CD8-positive, alpha-beta memory T cell (primary cell): ENCODE measurements around the gene OPCML. TPM values are rescaled to one million over a fixed set of nuclear protein-coding genes. Genes with fewer than 3 reads are reported as not detected.

Experiments
- CTCF ChIA-PET: fragments of 350-600 bp; sonication (Branson Sonifier 250); formaldehyde crosslinking; loops from one replicate; lab custom pipeline; 2021; ENCODE audit warnings: antibody characterized with exemption; lab: Charles Lee
- POLR2A ChIA-PET: fragments of 350-600 bp; sonication (Branson Sonifier 250); formaldehyde crosslinking; loops from one replicate; lab custom pipeline; 2021; ENCODE audit warnings: antibody characterized with exemption; lab: Charles Lee
- DNase-seq, 5 donors: peaks; one replicate each; pipeline versions ENCODE4 v3.0.0 to v3.0.0-alpha.2; 2020 to 2022; ENCODE audit warnings: mixed read lengths in 1 of 5
- H3K27ac ChIP-seq: one replicate; pipeline ENCODE4 v1.7.0; 2013; ENCODE audit warnings: low read depth, mild to moderate bottlenecking, low read length, moderate library complexity
- H3K27me3 ChIP-seq: 2 replicates; pipeline ENCODE4 v1.7.0; 2013; ENCODE audit warnings: low read length, mild to moderate bottlenecking; ENCODE audit not compliant: insufficient read depth, poor library complexity, severe bottlenecking
- H3K36me3 ChIP-seq: 2 replicates; pipeline ENCODE4 v1.7.0; 2013; ENCODE audit warnings: mild to moderate bottlenecking, low read length, moderate library complexity; ENCODE audit not compliant: insufficient read depth
- H3K4me1 ChIP-seq: 2 replicates; pipeline ENCODE4 v1.7.0; 2013; ENCODE audit warnings: mild to moderate bottlenecking, low read length, moderate library complexity; ENCODE audit not compliant: insufficient read depth
- H3K4me3 ChIP-seq: 2 replicates; pipeline ENCODE4 v1.7.0; 2013; ENCODE audit warnings: mild to moderate bottlenecking, low read length
- H3K9me3 ChIP-seq: 2 replicates; pipeline ENCODE4 v1.7.0; 2013; ENCODE audit warnings: mild to moderate bottlenecking, low read length
- H3K27ac Mint-ChIP-seq, 8 donors: one replicate each; pipeline ENCODE4 v1.8.0; 2020 to 2021; ENCODE audit warnings: mixed read lengths in 8 of 8, mild to moderate bottlenecking in 6 of 8, inconsistent platforms in 3 of 8, moderate library complexity in 3 of 8
- H3K27me3 Mint-ChIP-seq, 2 donors: one replicate each; pipeline ENCODE4 v1.8.0; 2020 to 2021; ENCODE audit warnings: mixed read lengths in 2 of 2, mild to moderate bottlenecking in 1 of 2, moderate library complexity in 1 of 2
- H3K36me3 Mint-ChIP-seq, 3 donors: one replicate each; pipeline ENCODE4 v1.8.0; 2020 to 2021; ENCODE audit warnings: mixed read lengths in 3 of 3, inconsistent platforms in 1 of 3, mild to moderate bottlenecking in 1 of 3
- H3K4me1 Mint-ChIP-seq, 3 donors: one replicate each; pipeline ENCODE4 v1.8.0; 2020 to 2021; ENCODE audit warnings: mixed read lengths in 3 of 3, inconsistent platforms in 1 of 3, mild to moderate bottlenecking in 1 of 3
- H3K4me3 Mint-ChIP-seq, 7 donors: one replicate each; pipeline ENCODE4 v1.8.0; 2020 to 2021; ENCODE audit warnings: mixed read lengths in 7 of 7, mild to moderate bottlenecking in 6 of 7, moderate library complexity in 4 of 7, inconsistent platforms in 2 of 7
- H3K9me3 Mint-ChIP-seq, 5 donors: one replicate each; pipeline ENCODE4 v1.8.0; 2020 to 2022; ENCODE audit warnings: mixed read lengths in 5 of 5, mild to moderate bottlenecking in 3 of 5, moderate library complexity in 2 of 5, inconsistent platforms in 1 of 5
- polyA plus RNA-seq: library from polyadenylated mRNA; unstranded; fragments of 300-500 nt; fragmentation: Illumina TruSeq; gene quantifications from one replicate; pipeline ENCODE4 v1.2.3, GENCODE V29; 2021
- total RNA-seq, 2 experiments: library from RNA; stranded (reverse); gene quantifications; one replicate each; pipeline ENCODE4 v1.2.3, GENCODE V29; 2021

Gene OPCML
- total and polyA plus RNA-seq, 3 experiments from 2014 or later, result not detected

DNA sequence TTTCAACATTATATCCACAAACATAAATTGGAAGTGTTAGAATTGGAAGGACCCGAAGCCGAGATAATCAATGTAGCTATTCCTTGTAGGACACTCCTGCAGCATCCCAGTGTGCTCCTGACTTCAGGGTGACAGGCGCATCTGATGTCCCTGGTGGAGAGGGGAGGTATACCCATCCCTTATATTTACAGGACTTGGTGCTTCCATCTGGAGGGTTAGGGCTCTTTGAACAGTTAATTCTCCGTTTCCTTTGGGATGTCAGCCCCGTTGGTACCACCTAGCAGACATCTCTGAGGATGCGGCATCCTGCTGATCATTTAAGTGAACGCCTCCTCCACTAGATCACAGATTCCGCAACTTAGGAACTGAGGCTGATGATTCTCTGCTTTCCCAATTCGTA lies 451.3 kb downstream of the OPCML start:
- no peak overlapping the region for H3K4me3 ChIP-seq
- no peaks in the 10 kb centered on the region for H3K9me3 ChIP-seq
- no peak for DNase-seq
- no peak overlapping the region for H3K4me3 Mint-ChIP-seq
- no peaks in the 10 kb centered on the region for H3K4me1 ChIP-seq
- ChIA-PET CTCF (no interaction called here), POLR2A (no interaction called here)
- H3K4me1 Mint-ChIP-seq, result peaks cover 0 to 8% (median 5%) of the 10 kb centered on the region in 3 donors
- no peaks in the 10 kb centered on the region for H3K36me3 ChIP-seq
- H3K36me3 Mint-ChIP-seq, result no peaks in the 10 kb centered on the region
- H3K27ac ChIP-seq, result no peak overlapping the region
- peaks cover 0 to 8% (median 3%) of the 10 kb centered on the region in 5 donors for H3K9me3 Mint-ChIP-seq
- peaks cover 19 to 34% of the 10 kb centered on the region in 2 donors for H3K27me3 Mint-ChIP-seq
- no peak overlapping the region for H3K27ac Mint-ChIP-seq
- H3K27me3 ChIP-seq, result peaks cover 10% of the 10 kb centered on the region

DNA sequence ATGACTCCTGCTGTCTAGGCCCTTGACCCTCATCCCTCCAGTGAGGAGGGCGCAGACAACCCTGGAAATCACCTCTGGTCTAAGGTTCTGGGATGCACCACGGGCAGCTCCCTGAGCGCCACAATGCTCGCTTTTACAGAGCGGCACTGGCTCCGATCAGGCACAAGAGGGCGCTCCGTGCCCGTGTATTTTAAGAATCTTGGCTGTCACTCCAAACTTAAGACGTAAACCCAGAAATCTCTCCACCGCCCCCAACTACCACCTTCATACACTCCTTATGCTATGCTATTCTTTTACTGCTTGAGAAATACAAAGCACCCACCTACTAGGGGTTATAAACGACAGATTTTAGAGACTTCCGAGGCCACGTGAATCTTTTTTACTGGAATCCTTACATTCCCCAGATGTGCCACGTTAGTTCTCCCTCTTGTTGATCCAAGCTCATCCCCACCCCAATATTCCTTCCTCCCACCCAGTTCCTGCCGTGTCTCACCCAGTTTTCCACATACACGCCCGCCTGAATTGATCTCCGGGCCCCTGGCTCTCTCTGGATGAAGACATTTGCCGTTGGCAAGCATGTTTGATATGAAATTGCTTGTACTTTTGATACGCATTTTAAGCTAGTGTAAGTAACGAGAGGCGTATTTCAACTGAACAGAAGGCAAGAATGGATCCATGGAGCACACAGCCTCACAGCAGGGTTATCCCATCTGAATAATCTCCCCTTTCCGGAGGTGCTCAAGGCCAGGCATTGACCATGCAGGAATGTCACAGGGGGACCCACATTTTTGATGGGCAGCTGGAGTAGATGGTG lies 453.5 kb downstream of the OPCML start:
- peaks cover 0 to 4% (median 0%) of the 10 kb centered on the region in 5 donors for H3K9me3 Mint-ChIP-seq

DNA sequence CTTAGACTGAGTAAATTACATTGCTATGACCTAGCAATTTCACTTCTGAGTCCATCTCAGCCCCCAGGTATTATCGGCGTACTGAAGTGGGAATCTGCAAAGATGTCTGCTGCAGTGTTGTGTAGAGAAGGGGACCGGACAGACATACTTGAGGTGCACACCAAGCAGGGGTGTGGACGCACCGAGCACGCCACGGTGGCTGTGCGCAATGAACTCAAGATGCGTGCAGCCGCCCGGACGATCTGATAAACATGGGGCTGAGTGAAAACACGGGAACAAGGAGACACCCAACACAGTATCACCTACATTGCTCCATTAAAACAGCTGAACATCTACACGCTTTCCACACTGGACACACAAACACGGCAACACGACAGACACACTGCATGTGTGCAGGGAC lies 454.3 kb downstream of the OPCML start:
- no peaks in the 10 kb centered on the region for H3K36me3 Mint-ChIP-seq
- peaks cover 0 to 4% (median 0%) of the 10 kb centered on the region in 5 donors for H3K9me3 Mint-ChIP-seq
- H3K4me3 ChIP-seq, result no peak overlapping the region
- no peaks in the 10 kb centered on the region for H3K4me1 ChIP-seq
- H3K4me3 Mint-ChIP-seq, result no peak overlapping the region
- H3K36me3 ChIP-seq, result no peaks in the 10 kb centered on the region
- CTCF ChIA-PET, result no interaction called here
- no peak overlapping the region for H3K27ac Mint-ChIP-seq
- no peaks in the 10 kb centered on the region for H3K4me1 Mint-ChIP-seq
- no peaks in the 10 kb centered on the region for H3K27me3 ChIP-seq
- H3K27ac ChIP-seq, result no peak overlapping the region
- POLR2A ChIA-PET, result no interaction called here
- DNase-seq, result no peak
- H3K9me3 ChIP-seq, result no peaks in the 10 kb centered on the region
- H3K27me3 Mint-ChIP-seq, result peaks cover 1 to 12% of the 10 kb centered on the region in 2 donors

More for the DNA sequence above, 453.5 kb downstream of the OPCML start:
- Mint-ChIP-seq H3K4me3 (no peak overlapping the region), H3K27me3 (peaks cover 6 to 16% of the 10 kb centered on the region in 2 donors), H3K4me1 (peaks cover 0 to 4% (median 2%) of the 10 kb centered on the region in 3 donors), H3K36me3 (no peaks in the 10 kb centered on the region), H3K27ac (no peak overlapping the region)
- no peaks in the 10 kb centered on the region for H3K36me3 ChIP-seq
- ChIA-PET POLR2A (no interaction called here), CTCF (no interaction called here)
- no peaks in the 10 kb centered on the region for H3K9me3 ChIP-seq
- no peak overlapping the region for H3K27ac ChIP-seq
- no peak overlapping the region for H3K4me3 ChIP-seq
- no peaks in the 10 kb centered on the region for H3K4me1 ChIP-seq
- H3K27me3 ChIP-seq, result peaks cover 3% of the 10 kb centered on the region
- DNase-seq, result no peak

DNA sequence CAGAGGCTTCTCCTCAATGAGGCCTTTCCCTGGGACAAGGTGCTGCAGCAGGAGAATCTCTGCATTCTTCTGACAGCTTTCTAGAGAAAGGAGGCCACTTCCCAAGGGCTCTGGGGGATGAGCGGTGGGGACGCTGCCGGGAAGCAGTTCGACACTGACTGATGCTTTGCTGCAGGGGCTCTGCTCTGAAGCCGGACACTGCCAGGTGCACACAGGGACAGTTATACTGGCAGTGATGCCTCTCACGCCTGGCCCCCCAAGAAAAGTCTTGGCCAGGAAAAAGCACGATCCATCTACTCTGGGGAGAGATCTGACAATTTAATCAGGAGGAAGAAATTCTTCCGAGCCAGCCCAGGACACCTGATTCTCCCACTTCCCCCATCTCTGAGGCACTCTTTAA lies 456.9 kb downstream of the OPCML start:
- Histone ChIP-seq H3K4me1 (no peaks in the 10 kb centered on the region), H3K36me3 (no peaks in the 10 kb centered on the region), H3K9me3 (no peaks in the 10 kb centered on the region), H3K4me3 (no peak overlapping the region), H3K27me3 (no peaks in the 10 kb centered on the region), H3K27ac (no peak overlapping the region)
- DNase-seq, result no peak
- Mint-ChIP-seq H3K4me1 (no peaks in the 10 kb centered on the region), H3K9me3 (peaks cover 0 to 5% (median 3%) of the 10 kb centered on the region in 5 donors), H3K27me3 (peaks cover 1 to 18% of the 10 kb centered on the region in 2 donors), H3K4me3 (no peak overlapping the region), H3K27ac (no peak overlapping the region), H3K36me3 (no peaks in the 10 kb centered on the region)
- ChIA-PET POLR2A (no interaction called here), CTCF (no interaction called here)

DNA sequence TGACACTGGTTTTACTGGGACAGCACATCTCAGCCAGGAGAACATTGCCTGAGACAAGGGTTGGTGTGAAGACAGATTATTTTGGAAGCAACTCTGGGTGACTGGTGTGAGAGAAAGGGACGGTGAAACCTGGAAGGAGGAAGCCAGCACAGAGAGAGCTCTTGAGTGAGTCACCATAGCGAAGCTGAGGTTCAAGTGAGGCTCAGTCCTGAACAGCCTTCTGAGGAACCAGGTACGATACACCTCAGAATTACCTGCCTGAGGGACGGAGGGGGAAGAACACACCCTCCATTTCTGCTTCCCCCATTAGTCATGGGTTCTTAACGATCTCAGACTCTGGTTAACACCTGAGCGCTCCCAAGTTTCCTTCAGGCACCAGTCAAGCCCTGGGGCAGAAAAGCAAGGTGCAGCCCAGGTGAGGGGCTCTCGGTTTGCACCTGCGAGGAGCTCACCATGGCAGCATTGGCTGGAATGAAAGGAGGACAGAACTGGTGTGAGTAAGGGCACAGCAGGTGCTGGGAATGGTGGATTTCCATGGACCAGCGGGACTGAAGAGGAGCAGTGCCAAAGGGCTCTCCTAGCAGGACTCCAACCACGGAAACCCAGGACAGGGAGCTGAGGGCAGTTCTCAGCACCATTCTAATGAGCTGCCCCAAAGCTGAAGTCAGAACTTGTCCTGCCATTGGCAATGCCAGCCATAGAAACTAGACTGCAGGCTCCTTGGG lies 459.3 kb downstream of the OPCML start:
- ChIA-PET POLR2A (no interaction called here), CTCF (no interaction called here)
- Mint-ChIP-seq H3K9me3 (peaks cover 0 to 7% (median 0%) of the 10 kb centered on the region in 5 donors), H3K4me1 (no peaks in the 10 kb centered on the region), H3K27ac (no peak overlapping the region), H3K27me3 (peaks cover 4 to 12% of the 10 kb centered on the region in 2 donors), H3K36me3 (no peaks in the 10 kb centered on the region), H3K4me3 (no peak overlapping the region)
- DNase-seq, result no peak
- no peaks in the 10 kb centered on the region for H3K4me1 ChIP-seq
- H3K9me3 ChIP-seq, result no peaks in the 10 kb centered on the region
- no peak overlapping the region for H3K27ac ChIP-seq
- H3K27me3 ChIP-seq, result no peaks in the 10 kb centered on the region
- no peaks in the 10 kb centered on the region for H3K36me3 ChIP-seq
- no peak overlapping the region for H3K4me3 ChIP-seq

DNA sequence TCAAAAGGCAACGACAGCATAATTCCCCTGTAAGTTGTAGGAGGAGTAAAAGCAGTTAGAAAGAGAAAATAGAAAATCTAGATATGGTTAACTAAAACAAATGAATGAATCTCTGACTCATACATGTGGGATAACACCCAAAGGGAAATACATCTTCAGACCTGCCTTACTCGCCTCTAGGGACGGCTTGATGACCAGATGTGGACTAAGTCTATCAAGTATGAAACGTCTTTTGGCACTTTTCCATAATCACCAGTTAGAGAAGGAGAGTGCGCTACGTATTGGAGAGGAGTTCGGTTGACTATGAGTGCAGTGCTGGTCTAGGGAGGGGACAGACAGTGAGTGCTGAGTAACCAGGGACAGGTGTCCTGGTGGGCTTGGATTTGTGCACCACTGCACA lies 459.9 kb downstream of the OPCML start:
- no peaks in the 10 kb centered on the region for H3K36me3 ChIP-seq
- Mint-ChIP-seq H3K4me1 (no peaks in the 10 kb centered on the region), H3K27ac (no peak overlapping the region), H3K9me3 (peaks cover 0 to 7% (median 0%) of the 10 kb centered on the region in 5 donors), H3K27me3 (peaks cover 4 to 6% of the 10 kb centered on the region in 2 donors), H3K36me3 (no peaks in the 10 kb centered on the region), H3K4me3 (no peak overlapping the region)
- no peaks in the 10 kb centered on the region for H3K27me3 ChIP-seq
- POLR2A ChIA-PET, result no interaction called here
- CTCF ChIA-PET, result no interaction called here
- DNase-seq, result no peak
- no peaks in the 10 kb centered on the region for H3K9me3 ChIP-seq
- no peaks in the 10 kb centered on the region for H3K4me1 ChIP-seq
- no peak overlapping the region for H3K4me3 ChIP-seq
- H3K27ac ChIP-seq, result no peak overlapping the region

DNA sequence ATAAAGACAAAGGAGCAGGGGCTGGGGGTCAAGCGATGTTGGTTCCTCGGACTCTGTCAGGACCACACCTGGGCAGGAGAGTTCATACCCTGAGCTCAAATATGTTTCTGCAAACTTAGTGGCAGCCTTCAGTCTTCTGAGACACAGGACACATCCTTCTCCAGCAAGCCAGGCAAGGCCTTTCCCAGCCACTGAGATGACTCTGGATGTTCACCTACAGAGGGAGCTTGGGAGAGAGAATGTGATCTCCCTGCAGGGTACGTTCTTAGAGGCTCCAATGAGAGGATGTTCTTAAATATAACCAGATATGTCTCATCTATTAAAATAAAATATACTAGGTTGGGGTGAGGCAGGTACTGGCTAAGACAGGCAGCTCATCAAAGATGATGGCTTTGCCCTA lies 461.5 kb downstream of the OPCML start:
- H3K27me3 ChIP-seq, result no peaks in the 10 kb centered on the region
- H3K27ac Mint-ChIP-seq, result no peak overlapping the region
- peaks cover 8 to 12% of the 10 kb centered on the region in 2 donors for H3K27me3 Mint-ChIP-seq
- H3K36me3 Mint-ChIP-seq, result no peaks in the 10 kb centered on the region
- CTCF ChIA-PET, result no interaction called here
- H3K4me3 ChIP-seq, result no peak overlapping the region
- no peaks in the 10 kb centered on the region for H3K36me3 ChIP-seq
- no peaks in the 10 kb centered on the region for H3K4me1 ChIP-seq
- H3K9me3 Mint-ChIP-seq, result peaks cover 0 to 7% (median 0%) of the 10 kb centered on the region in 5 donors
- POLR2A ChIA-PET, result no interaction called here
- DNase-seq, result no peak
- no peak overlapping the region for H3K27ac ChIP-seq
- no peaks in the 10 kb centered on the region for H3K4me1 Mint-ChIP-seq
- H3K4me3 Mint-ChIP-seq, result no peak overlapping the region
- H3K9me3 ChIP-seq, result no peaks in the 10 kb centered on the region

DNA sequence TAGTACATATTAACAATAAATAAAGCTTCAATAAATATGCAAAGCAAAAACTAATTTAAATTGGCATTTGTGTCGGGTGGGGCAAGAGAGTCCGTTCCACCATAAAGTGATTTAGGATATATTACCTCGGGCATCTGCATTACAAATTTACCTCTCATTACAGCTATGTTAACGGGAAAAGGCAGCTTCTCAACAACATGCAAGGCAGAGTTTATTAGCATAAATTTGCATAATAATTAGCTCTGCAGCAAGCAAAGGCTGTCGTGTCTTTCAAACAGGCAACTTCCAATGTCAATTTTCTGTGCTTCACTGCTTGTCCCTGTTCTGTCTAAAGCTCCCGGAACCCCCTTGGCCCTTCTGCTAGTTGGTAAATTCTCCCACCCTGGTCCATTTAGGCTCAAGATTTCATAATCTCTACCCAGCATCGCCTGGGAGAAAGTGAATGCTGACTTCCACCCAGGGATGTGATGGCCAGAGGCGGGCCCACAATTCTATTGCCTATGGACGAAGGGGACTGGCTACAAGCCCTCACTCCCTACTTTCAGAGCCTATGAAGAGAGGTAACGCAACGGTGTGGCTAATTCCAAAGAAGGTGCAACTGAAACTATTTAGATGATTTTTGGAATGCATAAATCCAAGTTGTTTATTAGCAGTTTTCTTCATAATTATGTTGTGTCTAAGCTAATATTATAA lies 462.1 kb downstream of the OPCML start:
- Mint-ChIP-seq H3K4me3 (no peak overlapping the region), H3K9me3 (peaks cover 0 to 7% (median 0%) of the 10 kb centered on the region in 5 donors), H3K36me3 (no peaks in the 10 kb centered on the region), H3K27me3 (peaks cover 10 to 15% of the 10 kb centered on the region in 2 donors), H3K4me1 (no peaks in the 10 kb centered on the region), H3K27ac (no peak overlapping the region)
- Histone ChIP-seq H3K36me3 (no peaks in the 10 kb centered on the region), H3K4me1 (no peaks in the 10 kb centered on the region), H3K27me3 (no peaks in the 10 kb centered on the region), H3K27ac (no peak overlapping the region), H3K4me3 (no peak overlapping the region), H3K9me3 (no peaks in the 10 kb centered on the region)
- POLR2A ChIA-PET, result no interaction called here
- CTCF ChIA-PET, result no interaction called here
- DNase-seq, result no peak
